ENCODE data around the gene FAM222A.

GRCh38 chr12:109778684-109779083 is 65.1 kb downstream of the FAM222A start:
- no peak for TF ChIP-seq CTCF (IDR thresholded peaks at IDR 0.05)
- TF ChIP-seq EZH2phosphoT487 (IDR thresholded peaks at IDR 0.05) = no peak
